DOHH2 (cell line): ENCODE results near the gene LRRC57.

Experiments used
- H3F3A ChIP-seq: fragments of 200-600 bp; sonication (generic), shearing (Covaris generic); 2 replicates; pipeline ENCODE4 v1.6.0; 2016; ENCODE audit warnings: antibody characterized with exemption, mild to moderate bottlenecking; ENCODE audit not compliant: control insufficient read depth, insufficient read depth
- H3K27ac ChIP-seq: fragments of 200-600 bp; sonication (generic); 2 replicates; pipeline ENCODE4 v1.5.1; 2014; ENCODE audit warnings: low read depth, mild to moderate bottlenecking, low read length, moderate library complexity
- H3K27me3 ChIP-seq: fragments of 200-600 bp; sonication (generic); 2 replicates; pipeline ENCODE4 v1.6.1; 2014; ENCODE audit warnings: mild to moderate bottlenecking, low read length, mixed read lengths; ENCODE audit not compliant: control insufficient read depth
- H3K36me3 ChIP-seq: fragments of 200-600 bp; sonication (generic); 2 replicates; pipeline ENCODE4 v1.6.1; 2014; ENCODE audit warnings: mild to moderate bottlenecking, low read length, moderate library complexity, mixed read lengths; ENCODE audit not compliant: control insufficient read depth
- H3K4me1 ChIP-seq: fragments of 200-600 bp; sonication (generic); 2 replicates; pipeline ENCODE4 v1.6.1; 2014; ENCODE audit warnings: mild to moderate bottlenecking, low read length, mixed read lengths; ENCODE audit not compliant: control insufficient read depth
- H3K4me2 ChIP-seq: fragments of 200-600 bp; sonication (generic); 2 replicates; pipeline ENCODE4 v1.6.0; 2014; ENCODE audit warnings: mild to moderate bottlenecking, low read length, moderate library complexity
- H3K4me3 ChIP-seq: fragments of 200-600 bp; sonication (generic); 2 replicates; pipeline ENCODE4 v1.5.1; 2014; ENCODE audit warnings: mild to moderate bottlenecking, low read length, mixed read lengths
- H3K79me2 ChIP-seq: fragments of 200-600 bp; sonication (generic); 2 replicates; pipeline ENCODE4 v1.6.1; 2014; ENCODE audit warnings: mild to moderate bottlenecking, low read length, mixed read lengths; ENCODE audit not compliant: control insufficient read depth
- H3K9me2 ChIP-seq: fragments of 200-600 bp; sonication (generic); replicated peaks from 2 replicates; pipeline ENCODE4 v1.6.1; 2014; ENCODE audit warnings: mild to moderate bottlenecking, low read length, mixed read lengths; ENCODE audit not compliant: control insufficient read depth
- H3K9me3 ChIP-seq: fragments of 200-600 bp; sonication (generic); 2 replicates; pipeline ENCODE4 v1.6.1; 2014; ENCODE audit warnings: antibody characterized with exemption, low read length, mixed read lengths; ENCODE audit not compliant: control insufficient read depth, insufficient read depth
- H4K20me1 ChIP-seq: fragments of 200-600 bp; sonication (generic); 2 replicates; pipeline ENCODE4 v1.6.0; 2014; ENCODE audit warnings: low read depth, mild to moderate bottlenecking, antibody characterized with exemption, low read length, moderate library complexity; ENCODE audit not compliant: control insufficient read depth, insufficient read depth
- CTCF ChIP-seq: fragments of 200-600 bp; sonication (generic); IDR thresholded peaks from one replicate; pipeline ENCODE4 v1.5.1; 2014; ENCODE audit warnings: antibody characterized with exemption, mild to moderate bottlenecking, low read depth, low read length; ENCODE audit not compliant: poor library complexity, severe bottlenecking
- EZH2phosphoT487 ChIP-seq: fragments of 200-600 bp; sonication (generic); IDR thresholded peaks from 2 replicates; pipeline ENCODE4 v1.6.1; 2017; ENCODE audit warnings: borderline replicate concordance, mild to moderate bottlenecking, antibody characterized with exemption, low read length, moderate library complexity, mixed read lengths

Gene LRRC57

GRCh38 chr15:42491539-42492225 is 56.9 kb downstream of the LRRC57 start:
- peaks cover 55% of the 10 kb centered on the region for H3K79me2 ChIP-seq
- TF ChIP-seq CTCF (no peak), EZH2phosphoT487 (no peak)

GRCh38 chr15:42490671-42491538 is 57.7 kb downstream of the LRRC57 start, which contains the start of gene ZNF106:
ZNF106 (minus strand) TSS chr15:42491141; CDS start chr15:42472289, 18,852 bp downstream.
- peaks cover 55% of the 10 kb centered on the region for H3K79me2 ChIP-seq

More at GRCh38 chr15:42491539-42492225, 56.9 kb downstream of the LRRC57 start:
- peak overlapping the region; percentile 85 for H3K27ac ChIP-seq
- peaks cover 51% of the 10 kb centered on the region for H3K4me1 ChIP-seq
- H3F3A ChIP-seq, result peaks cover 7% of the 10 kb centered on the region; the same call in 1 of the 2 replicates
- no peaks in the 10 kb centered on the region for H4K20me1 ChIP-seq
- H3K4me2 ChIP-seq, result peak overlapping the region; percentile 96
- no peaks in the 10 kb centered on the region for H3K9me3 ChIP-seq
- H3K36me3 ChIP-seq, result peaks cover 4% of the 10 kb centered on the region
- H3K9me2 ChIP-seq, result no peaks in the 10 kb centered on the region
- no peaks in the 10 kb centered on the region for H3K27me3 ChIP-seq
- H3K4me3 ChIP-seq, result peak overlapping the region; percentile 92

GRCh38 chr15:42490291-42490670 is 58.3 kb downstream of the LRRC57 start:
- peak overlapping the region; percentile 85 for H3K27ac ChIP-seq
- peaks cover 55% of the 10 kb centered on the region for H3K79me2 ChIP-seq

More at GRCh38 chr15:42490671-42491538, 57.7 kb downstream of the LRRC57 start, which contains the start of gene ZNF106:
- no peak for TF ChIP-seq EZH2phosphoT487
- TF ChIP-seq CTCF, result peak; percentile 48
- Histone ChIP-seq H3K9me2 (no peaks in the 10 kb centered on the region), H4K20me1 (no peaks in the 10 kb centered on the region), H3K27me3 (no peaks in the 10 kb centered on the region), H3K4me2 (peak within 1 kb of the TSS; percentile 96), H3K4me3 (peak within 1 kb of the TSS; percentile 92), H3K27ac (peak within 1 kb of the TSS; percentile 85), H3K36me3 (peaks cover 4% of the 10 kb centered on the region), H3K4me1 (peaks cover 45% of the 10 kb centered on the region), H3K9me3 (no peaks in the 10 kb centered on the region), H3F3A (peaks cover 7% of the 10 kb centered on the region; the same call in 1 of the 2 replicates)

More at GRCh38 chr15:42490291-42490670, 58.3 kb downstream of the LRRC57 start:
- H3K9me2 ChIP-seq, result no peaks in the 10 kb centered on the region
- no peaks in the 10 kb centered on the region for H3K27me3 ChIP-seq
- peaks cover 4% of the 10 kb centered on the region for H3K36me3 ChIP-seq
- H3K9me3 ChIP-seq, result no peaks in the 10 kb centered on the region
- H4K20me1 ChIP-seq, result no peaks in the 10 kb centered on the region
- peak overlapping the region; percentile 96 for H3K4me2 ChIP-seq
- peaks cover 7% of the 10 kb centered on the region; the same call in 1 of the 2 replicates for H3F3A ChIP-seq
- TF ChIP-seq CTCF (no peak), EZH2phosphoT487 (no peak)
- H3K4me1 ChIP-seq, result peaks cover 45% of the 10 kb centered on the region
- H3K4me3 ChIP-seq, result peak overlapping the region; percentile 92
